GM18867 (cell line): Measurements from ENCODE around the gene C5.

ENCODE experiments used
- ATAC-seq: cut with Tn5 transposase; IDR thresholded peaks from one replicate; pipeline ENCODE4 v1.9.1; 2021; ENCODE audit warnings: mild to moderate bottlenecking, moderate library complexity; ENCODE audit not compliant: unreplicated experiment

C5 gene

GRCh38 chr9:120944434-120944843 is 105.6 kb downstream of the C5 start:
- peak; percentile 99 for ATAC-seq

- no peak for ATAC-seq
Observed at GRCh38 chr9:120942186-120943001, 107.7 kb downstream of the C5 start.

DNA sequence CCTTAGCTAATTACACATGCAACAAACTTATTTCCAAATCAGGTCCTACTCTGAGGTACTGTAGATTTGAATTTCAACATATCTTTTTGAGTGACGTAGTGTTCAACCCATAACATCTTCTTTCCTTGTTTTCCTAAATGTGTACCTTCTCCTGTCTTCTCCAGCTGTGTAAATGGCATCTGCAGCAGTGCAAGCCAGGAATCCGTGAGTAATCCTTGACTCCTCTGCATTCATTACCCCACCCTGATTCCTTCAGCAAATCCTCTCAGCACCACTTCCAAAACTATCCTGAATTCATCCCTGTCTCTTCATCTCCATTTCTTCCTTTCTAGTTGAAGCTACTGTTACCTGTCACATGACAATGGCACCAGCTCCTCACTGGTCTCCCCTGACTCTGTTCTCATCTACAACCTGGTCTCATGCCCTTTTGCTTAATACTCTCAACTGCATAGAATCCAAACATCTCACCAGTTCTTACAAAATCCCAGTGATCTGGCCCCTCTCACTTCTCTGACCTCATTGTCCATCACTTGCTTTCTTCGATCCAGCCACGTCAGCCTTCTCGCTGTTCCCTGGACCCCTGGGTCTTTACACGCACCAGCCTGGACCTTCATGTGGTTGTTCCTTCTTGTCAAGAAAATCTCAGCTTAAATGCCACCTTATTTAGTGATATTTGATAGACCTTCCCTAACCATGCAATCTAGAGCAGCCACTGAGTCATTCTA is 108.9 kb downstream of the C5 start:
- no peak for ATAC-seq

- ATAC-seq: no peak
Observed at GRCh38 chr9:120940573-120940972, 109.5 kb downstream of the C5 start.

DNA sequence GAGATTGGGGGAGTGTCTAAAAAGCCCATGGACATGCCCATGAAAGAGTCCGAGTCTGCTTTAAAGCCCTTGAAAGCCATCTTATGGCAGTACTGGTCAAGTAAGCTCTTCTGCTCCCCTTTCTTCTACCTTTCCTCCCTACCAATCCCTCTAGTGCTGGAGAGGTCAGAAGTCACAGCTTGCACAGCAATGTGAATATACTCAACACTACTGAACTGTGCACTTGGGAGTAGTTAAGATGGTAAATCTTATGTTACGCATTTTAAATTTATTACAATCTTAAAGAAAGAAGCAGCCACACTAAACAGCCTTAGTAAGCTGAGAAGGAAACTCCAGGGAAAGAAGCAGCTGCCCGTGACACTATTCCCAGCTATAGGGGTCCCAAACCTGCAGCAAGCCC is 111.2 kb downstream of the C5 start:
- ATAC-seq: no peak

GRCh38 chr9:120937596-120937995 is 112.5 kb downstream of the C5 start:
- no peak for ATAC-seq

GRCh38 chr9:120937127-120937526 is 112.9 kb downstream of the C5 start:
- ATAC-seq: no peak

DNA sequence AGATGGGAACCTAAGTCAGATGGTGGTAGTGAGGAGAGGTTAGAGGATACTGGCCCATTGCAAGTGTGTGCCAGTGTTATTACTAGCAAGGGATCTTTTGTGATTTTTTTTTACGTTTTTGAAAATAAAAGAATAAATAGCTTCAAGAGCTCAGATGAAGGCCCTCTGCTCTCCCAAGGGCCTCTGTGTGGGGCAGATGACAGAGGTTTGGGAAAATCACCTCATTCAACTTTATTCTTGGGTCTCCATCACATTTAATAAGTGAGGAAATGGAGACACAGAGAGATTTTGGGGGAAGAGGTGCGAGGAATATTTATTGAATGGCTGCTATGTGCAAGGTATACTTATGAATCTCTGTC is 113.3 kb downstream of the C5 start:
- no peak for ATAC-seq

GRCh38 chr9:120936011-120936763 is 113.9 kb downstream of the C5 start:
- ATAC-seq: peak; percentile 46

DNA sequence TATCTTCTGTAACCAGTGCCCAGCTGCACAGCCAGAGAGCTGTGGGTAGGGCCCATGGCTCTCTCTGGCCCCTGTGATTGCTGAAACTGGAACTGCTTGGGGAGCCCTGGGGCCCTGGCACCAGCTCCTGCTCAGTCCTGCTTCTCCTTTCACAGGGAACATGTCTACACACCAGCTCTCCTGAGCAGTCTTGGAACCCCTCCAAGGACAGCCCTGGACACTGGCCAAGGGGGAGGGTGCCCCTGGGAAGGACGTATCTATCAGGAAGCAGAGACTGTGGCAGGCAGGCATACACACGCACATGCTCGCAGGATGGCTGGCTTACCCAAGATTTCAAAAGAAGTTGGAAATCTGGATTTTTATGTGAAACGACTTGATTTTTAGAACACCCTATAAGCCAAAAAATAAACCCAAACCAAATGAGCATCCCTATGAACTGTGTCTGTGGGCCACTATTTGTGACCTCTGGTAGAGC is 114.7 kb downstream of the C5 start:
- peak; percentile 32 for ATAC-seq

- no peak for ATAC-seq
Observed at GRCh38 chr9:120934281-120934680, 115.8 kb downstream of the C5 start.

DNA sequence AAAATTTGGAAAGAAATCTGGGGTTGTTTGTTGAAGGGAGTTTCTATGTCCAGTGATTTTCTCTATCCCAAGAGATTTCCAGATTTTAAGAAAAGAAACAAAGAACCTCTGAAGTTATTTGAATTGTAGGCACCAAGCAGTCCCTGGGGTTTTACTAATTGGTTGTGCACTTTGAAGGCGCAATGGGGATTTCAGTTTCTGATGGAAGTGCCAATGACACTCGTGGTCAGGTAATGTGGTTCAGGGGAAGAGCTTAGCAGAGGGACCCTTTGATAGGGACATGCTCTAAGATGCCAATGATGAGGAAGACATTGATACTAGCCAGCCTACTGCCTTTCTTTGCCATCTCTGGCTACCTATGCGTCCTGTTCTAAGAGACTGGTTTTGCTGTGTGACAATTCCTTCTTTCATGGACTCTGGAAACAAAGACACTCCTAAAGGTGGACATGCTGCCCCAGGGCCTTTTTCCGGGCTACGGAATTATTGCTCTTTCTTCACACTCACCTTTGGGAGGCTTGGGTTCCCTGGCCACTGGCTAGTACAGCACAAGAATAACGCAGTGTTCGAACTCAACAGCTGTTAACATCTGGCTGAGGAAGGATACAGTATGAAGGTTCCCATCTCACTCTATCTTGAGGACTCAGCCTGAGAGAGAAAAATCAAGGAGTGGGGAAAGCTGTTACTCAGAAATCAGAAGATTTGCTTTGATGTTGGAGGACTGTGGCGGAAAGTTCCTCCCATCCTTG is 116.6 kb downstream of the C5 start:
- ATAC-seq: no peak

DNA sequence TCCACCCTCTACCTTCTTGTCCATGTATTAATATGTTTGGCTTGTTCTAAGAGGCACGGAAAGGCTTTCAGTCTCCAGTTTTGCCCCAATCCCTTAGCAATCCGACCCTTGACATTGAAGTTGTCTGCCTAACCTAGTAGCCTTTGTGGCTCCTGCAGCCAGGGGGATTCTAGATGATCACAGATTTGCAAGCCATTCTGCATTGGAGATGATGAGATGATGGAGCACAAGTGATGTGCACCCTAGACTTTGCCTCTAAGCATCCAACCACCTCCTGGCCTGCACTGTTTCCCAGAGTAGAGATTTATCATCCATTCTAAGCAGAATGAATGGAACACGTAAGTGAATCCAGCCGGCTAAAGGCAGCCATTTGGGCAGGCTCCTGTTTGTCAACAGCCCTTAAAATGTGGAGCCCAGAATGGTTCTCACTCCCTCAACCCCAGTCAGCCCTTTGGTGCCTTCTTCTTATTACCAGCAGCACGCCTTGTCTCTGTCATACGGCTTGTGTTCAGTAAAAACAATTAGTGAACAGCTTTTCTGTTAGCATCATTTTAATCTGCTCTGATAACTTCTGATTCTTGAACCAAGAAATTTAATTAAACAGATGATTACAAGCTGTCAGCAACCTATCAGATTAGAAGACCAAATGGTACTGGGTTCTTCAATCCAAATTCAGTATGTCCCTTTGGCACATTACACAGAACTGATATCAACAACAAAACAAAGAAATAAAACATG is 117.8 kb downstream of the C5 start:
- ATAC-seq: no peak

DNA sequence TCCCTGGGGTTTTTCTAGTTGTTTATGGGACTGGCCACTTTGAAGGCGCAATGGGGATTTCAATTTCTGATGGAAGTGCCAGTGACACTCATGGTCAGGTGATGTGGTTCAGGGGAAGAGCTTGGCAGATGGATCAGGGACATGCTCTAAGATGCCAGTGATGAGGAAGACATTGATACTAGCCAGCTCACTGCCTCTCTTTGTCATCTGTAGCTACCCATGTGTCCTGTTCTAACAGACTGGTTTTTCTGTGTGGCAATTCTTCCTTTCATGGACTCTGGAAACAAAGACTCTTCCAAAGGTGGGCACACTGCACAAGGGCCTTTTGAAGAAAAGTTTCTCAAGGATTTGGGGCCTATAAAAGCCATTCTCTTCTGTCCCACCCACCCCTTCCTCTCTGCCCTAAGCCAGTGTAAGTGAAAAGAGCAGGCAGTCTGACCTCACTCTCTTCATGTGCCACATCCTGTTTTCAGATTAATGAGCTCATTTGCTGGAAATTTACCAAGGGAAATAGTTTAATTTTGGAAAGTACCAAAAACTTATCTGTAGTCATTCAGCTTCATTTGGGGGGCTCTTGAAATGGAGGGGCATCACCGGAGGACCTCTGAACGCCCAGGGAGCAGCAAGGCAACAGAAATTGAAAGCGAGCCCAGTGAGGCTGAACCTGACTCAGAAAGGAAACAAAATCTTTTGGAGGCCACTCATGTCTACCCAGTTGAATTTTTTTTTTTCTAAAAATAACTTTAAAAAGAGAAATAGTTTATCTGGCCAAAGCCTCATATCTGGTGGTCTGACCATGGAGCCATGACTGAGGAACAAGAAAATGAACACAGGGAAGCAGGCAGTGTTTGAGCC is 118.6 kb downstream of the C5 start:
- ATAC-seq: peak; percentile 40

DNA sequence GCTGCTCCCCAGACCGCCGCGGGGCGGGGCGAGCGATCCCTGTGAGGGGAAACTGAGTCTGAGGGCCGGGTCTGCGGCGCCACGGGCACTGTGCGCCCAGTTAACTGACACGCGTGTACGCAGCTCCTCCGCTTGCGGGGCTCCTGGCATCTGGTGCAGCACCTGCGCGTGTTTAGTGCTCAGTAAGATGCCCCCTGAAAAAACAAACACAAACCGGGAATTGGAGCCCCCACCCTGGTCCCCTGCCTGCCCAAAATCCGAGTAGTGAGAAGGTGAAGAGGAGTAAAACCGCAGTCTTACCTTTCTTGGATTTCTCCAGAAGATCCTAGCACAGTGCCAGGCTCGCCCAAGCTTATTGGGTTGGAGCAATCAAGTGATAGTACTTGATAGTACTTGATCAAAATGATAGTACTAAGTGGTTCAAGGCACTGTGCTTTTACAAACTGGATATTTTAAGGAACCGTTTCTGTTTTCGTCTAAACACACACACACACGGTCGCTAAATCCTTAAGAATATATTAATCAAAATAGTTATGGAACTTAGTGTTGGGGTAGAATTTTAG is 120.8 kb downstream of the C5 start:
- no peak for ATAC-seq

DNA sequence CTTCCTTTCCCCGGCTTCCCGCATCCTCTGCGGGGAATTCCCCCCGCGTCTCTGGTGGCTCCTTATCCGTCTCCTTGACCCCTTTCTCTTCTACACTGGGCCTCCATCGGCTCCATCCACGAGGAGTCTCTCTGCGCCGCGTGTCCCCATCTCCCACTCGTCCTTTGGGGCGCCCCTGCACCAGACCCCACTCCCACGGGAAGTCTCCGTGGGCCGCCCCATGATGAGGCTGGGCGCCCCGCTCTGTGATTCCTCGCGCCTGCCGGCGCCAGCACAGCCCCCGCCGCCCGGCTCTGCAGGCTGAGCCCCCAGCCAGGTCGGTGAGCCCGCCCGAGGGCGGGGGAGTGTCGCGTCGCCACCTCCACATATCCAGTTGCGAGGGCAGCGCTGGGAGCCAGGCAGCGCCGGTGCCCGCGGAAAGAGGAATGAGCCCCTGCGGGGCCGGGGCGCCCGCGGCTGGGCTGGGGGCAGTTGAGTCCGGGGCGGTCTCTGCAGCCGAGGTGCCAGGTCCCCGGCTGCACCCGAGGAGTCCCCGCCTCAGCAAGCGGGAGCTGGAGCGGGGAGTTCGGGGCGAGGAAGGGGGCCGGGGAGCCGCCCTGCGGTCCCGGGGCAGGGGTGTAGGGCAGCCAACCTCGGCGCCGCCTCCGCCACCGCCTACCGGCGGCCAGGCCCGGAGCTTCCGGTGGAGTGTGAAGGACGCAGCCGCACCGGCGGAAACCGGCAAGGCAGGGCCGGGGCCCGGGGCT is 121.4 kb downstream of the C5 start:
- ATAC-seq: peak; percentile 34

DNA sequence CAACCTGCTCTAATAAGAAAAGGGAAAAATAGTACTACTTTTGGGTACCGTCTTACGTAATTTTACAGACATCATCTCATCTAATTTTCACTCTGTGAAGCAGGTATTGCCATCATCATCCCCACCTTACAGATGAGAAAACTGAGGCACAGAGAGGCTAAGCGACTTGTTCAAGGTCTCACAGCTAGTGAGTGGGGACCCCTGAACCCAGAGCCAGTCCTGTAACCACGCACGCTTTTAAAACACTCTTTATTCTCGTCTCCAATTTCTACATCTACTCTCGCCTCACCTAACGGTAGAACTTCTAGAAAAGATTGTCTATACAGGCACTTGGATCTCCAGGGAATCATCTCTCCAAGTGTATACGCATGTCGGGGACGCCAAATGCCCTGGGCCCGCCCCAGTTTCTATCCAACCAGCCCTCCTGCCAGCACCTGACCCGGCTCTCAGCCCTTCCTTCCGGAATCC is 122.0 kb downstream of the C5 start:
- no peak for ATAC-seq
